Neutrophil (primary cell): Measurements from ENCODE around the gene LCMT2.

Source experiments
- H3K27ac ChIP-seq: fragments of 200-600 bp; sonication (generic); 2 replicates; pipeline ENCODE4 v1.5.1; 2016; ENCODE audit warnings: mild to moderate bottlenecking, moderate library complexity
- H3K27me3 ChIP-seq: fragments of 200-600 bp; sonication (generic); 2 replicates; pipeline ENCODE4 v1.6.0; 2016; ENCODE audit warnings: mild to moderate bottlenecking
- H3K36me3 ChIP-seq: fragments of 200-600 bp; sonication (generic); 2 replicates; pipeline ENCODE4 v1.5.1; 2017
- H3K4me1 ChIP-seq, 2 experiments: fragments of 200-600 bp in 1 of 2; sonication (generic) in 1 of 2; 1 replicate in 1 of 2; 2 replicates in 1 of 2; pipeline versions ENCODE4 v1.5.1 to v1.6.1; 2013 to 2016; ENCODE audit warnings: low read depth in 1 of 2, low read length in 1 of 2, mild to moderate bottlenecking in 1 of 2, moderate library complexity in 1 of 2; ENCODE audit not compliant: control insufficient read depth in 1 of 2, insufficient read depth in 1 of 2
- H3K4me3 ChIP-seq, 2 experiments: fragments of 200-600 bp in 1 of 2; sonication (generic) in 1 of 2; 1 replicate in 1 of 2; 2 replicates in 1 of 2; pipeline ENCODE4 v1.5.1; 2013 to 2016; ENCODE audit warnings: low read depth in 1 of 2, low read length in 1 of 2, mild to moderate bottlenecking in 1 of 2, moderate library complexity in 1 of 2
- H3K9me3 ChIP-seq: fragments of 200-600 bp; sonication (generic); 2 replicates; pipeline ENCODE4 v1.5.1; 2016
- CTCF ChIP-seq: fragments of 200-600 bp; sonication (generic); IDR thresholded peaks from 2 replicates; pipeline ENCODE4 v1.5.1; 2016; ENCODE audit warnings: antibody characterized with exemption

The LCMT2 gene, protein sequence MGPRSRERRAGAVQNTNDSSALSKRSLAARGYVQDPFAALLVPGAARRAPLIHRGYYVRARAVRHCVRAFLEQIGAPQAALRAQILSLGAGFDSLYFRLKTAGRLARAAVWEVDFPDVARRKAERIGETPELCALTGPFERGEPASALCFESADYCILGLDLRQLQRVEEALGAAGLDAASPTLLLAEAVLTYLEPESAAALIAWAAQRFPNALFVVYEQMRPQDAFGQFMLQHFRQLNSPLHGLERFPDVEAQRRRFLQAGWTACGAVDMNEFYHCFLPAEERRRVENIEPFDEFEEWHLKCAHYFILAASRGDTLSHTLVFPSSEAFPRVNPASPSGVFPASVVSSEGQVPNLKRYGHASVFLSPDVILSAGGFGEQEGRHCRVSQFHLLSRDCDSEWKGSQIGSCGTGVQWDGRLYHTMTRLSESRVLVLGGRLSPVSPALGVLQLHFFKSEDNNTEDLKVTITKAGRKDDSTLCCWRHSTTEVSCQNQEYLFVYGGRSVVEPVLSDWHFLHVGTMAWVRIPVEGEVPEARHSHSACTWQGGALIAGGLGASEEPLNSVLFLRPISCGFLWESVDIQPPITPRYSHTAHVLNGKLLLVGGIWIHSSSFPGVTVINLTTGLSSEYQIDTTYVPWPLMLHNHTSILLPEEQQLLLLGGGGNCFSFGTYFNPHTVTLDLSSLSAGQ

DNA sequence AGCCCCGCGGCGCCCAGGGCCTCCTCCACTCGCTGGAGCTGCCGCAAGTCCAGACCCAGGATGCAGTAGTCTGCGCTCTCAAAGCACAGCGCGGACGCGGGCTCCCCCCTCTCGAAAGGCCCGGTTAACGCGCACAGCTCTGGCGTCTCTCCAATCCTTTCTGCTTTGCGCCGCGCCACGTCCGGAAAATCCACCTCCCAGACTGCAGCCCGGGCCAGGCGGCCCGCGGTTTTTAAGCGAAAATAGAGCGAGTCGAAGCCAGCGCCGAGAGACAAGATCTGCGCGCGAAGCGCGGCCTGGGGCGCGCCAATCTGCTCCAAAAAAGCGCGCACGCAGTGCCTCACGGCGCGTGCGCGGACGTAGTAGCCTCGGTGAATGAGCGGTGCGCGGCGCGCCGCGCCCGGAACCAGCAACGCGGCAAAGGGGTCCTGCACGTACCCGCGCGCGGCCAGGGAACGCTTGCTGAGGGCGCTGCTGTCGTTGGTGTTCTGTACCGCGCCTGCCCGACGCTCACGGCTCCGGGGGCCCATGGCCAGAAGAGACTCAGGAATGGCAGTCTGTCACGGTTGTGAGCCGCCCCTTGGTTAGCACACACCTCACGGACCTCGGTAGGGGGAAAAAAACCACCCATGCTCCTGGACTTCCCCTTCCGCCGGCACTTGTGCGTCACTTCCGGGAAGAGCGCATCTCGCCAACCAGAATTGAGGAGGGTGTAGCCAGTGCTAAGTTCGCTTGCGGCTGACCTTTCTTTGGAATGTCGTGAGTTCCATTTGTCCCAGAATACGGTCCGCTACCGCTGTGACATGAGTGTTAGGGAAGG, at the start of gene LCMT2:
TSS of gene LCMT2 (minus strand) at position 614 of the 820 bp plus-strand sequence. CDS start at position 530, 84 bp downstream.
- Histone ChIP-seq H3K4me3 (peak within 1 kb of the TSS; percentile 96), H3K27ac (peak within 1 kb of the TSS; percentile 90), H3K27me3 (no peaks in the 10 kb centered on the region), H3K36me3 (no peaks in the 10 kb centered on the region), H3K4me1 (peaks cover 17 to 18% of the 10 kb centered on the region in 2 experiments), H3K9me3 (no peaks in the 10 kb centered on the region)
- TF ChIP-seq CTCF, result peak; percentile 15

DNA sequence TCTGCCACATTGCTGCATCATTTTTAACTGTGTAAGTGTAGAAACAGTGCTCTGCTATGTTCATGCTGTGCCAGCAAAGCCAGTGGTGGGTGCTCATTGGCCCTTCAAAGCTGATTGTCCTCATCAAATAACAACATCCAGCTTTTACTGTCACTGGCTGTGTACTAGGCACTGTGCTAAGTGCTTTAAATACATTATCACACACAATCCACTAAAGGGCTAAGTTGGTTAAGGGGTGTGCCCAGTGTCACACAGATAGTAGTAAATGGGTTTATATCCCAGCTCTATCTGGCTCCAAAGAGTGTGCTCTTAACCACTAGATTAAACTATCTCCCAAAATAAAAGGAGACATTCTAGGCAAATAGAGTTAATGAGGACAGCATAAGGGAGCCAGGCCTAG, 48.2 kb upstream of the LCMT2 start:
- H3K4me3 ChIP-seq, result no peak overlapping the region
- H3K36me3 ChIP-seq, result peaks cover 8% of the 10 kb centered on the region
- no peak for TF ChIP-seq CTCF

DNA sequence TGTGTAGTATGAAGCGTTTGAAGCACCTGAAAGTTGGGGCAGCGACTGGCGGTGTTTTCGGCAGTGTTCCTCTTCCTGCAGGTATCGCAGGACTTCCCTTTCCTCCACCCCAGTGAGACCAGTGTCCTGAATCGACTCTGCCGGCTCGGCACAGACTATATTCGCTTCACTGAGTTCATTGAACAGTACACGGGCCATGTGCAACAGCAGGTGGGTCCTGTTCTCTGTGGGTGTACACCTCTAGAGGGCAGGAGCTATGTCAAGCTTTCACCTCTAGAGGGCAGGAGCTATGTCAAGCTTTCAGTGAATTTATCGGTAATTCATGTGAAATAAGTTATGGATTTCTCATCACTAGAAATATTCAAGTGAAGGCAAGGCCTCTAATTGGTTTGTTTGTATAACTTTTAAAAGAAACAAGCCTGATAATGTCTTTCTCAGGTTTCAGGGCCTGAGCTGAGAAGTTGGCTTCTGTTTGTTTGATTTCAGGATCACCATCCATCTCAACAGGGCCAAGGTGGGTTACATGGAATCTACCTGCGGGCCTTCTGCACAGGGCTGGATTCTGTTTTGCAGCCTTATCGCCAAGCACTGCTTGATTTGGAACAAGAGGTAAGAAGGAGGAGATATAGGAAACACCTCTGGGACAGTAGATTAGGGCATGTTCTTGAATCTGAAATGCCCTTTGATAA, 45.8 kb upstream of the LCMT2 start:
- Histone ChIP-seq H3K9me3 (no peaks in the 10 kb centered on the region), H3K36me3 (no peaks in the 10 kb centered on the region), H3K27ac (no peak overlapping the region), H3K4me3 (no peak overlapping the region), H3K4me1 (peaks cover 6% of the 10 kb centered on the region in 2 experiments), H3K27me3 (no peaks in the 10 kb centered on the region)
- peak; percentile 56 for TF ChIP-seq CTCF

More for the DNA sequence above, 48.2 kb upstream of the LCMT2 start:
- H3K4me1 ChIP-seq, result no peaks in the 10 kb centered on the region
- H3K27me3 ChIP-seq, result no peaks in the 10 kb centered on the region
- no peak overlapping the region for H3K27ac ChIP-seq
- no peaks in the 10 kb centered on the region for H3K9me3 ChIP-seq

DNA sequence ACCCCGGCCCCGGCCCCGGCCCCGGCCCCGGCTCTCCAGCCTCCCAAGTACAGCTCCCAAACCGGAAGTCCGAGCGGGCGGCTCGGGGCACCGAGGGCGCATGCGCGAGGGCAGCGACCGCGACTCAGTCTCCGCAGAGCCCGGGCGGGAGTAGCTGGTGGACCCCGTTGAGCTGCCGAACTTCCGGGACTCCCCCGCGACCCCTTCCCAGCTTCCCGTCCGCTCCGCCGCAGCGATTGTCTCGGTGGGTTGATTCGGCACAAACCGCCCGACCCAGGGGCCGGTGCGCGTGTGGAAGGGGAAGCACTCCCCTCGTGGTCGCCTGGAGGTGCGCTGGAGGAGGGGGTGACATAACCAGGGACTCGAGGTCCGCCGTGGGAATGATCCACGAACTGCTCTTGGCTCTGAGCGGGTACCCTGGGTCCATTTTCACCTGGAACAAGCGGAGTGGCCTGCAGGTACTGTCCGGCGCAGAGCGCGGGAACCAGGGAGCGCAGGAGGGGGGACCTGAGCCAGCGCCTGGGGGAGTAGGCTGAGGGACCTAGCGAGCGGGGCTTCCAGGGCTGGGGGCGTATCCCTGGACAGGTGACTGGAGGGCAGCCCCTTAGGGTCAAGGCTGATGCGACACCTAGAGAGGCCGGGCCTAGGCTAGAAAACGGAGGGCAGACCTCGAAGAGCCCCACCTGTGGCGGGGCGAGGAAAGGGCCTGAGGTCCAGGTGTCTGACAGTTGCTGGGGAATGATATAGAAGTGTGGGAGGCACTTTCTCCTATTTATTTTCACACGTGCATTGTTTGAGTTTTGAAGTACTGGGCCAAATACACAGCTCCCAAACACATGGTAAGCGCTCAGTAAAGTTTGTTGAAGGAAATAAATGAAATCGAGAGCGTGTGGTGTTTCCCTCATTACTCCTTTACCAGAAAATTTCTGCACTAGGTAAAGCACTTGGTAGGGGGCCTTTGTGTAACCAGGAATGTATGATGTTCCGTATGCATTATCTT, 40.9 kb upstream of the LCMT2 start, which contains the start of the genes TUBGCP4 and ZSCAN29:
TSS of gene TUBGCP4 (plus strand) at position 127 of the 1,000 bp plus-strand sequence. CDS start at position 381, 254 bp downstream.
TSS of gene ZSCAN29 (minus strand) at position 69 of the 1,000 bp plus-strand sequence. CDS start 1,130 bp downstream, outside the sequence.
- H3K9me3 ChIP-seq, result no peaks in the 10 kb centered on the region
- H3K4me3 ChIP-seq, result peak within 1 kb of the TSS; percentile 85 to 95
- H3K27me3 ChIP-seq, result no peaks in the 10 kb centered on the region
- peak within 1 kb of the TSS; percentile 60 for H3K27ac ChIP-seq
- TF ChIP-seq CTCF, result peak; percentile 14
- peaks cover 14 to 15% of the 10 kb centered on the region in 2 experiments for H3K4me1 ChIP-seq
- H3K36me3 ChIP-seq, result peaks cover 12% of the 10 kb centered on the region
